ENCODE data around the gene ZNF10.

The ZNF10 gene

DNA sequence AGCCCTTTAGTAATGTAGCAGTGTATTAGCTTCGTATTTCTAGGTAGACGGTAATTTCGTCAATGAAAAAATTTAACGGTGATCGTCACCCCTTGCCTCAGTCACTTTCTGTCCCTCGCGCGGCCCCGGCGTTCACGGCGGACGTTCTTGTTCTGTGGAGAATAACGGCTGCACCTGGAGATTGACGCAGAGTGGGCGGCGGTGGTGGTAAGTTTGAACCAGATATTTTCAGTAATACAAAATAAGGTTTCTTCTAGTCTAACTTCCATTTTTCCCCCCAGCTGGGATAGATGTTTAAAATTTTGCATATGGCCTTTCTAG is 341 bp downstream of the ZNF10 start:
- H3K27ac Mint-ChIP-seq: peak overlapping the region; percentile 97 to 99 (median 98)
- peaks cover 64% of the 10 kb centered on the region for H3K9me3 Mint-ChIP-seq
- peaks cover 95% of the 10 kb centered on the region for H3K36me3 Mint-ChIP-seq (ENCODE audit: low read depth)
- peak overlapping the region; percentile 94 to 100 (median 98) for H3K4me3 Mint-ChIP-seq
- no peak for TF ChIP-seq CTCF (IDR thresholded peaks at IDR 0.05; ENCODE audit: unreplicated experiment in 3 of 3)
- peaks cover 5% of the 10 kb centered on the region for H3K4me1 Mint-ChIP-seq
- no peaks in the 10 kb centered on the region for H3K27me3 Mint-ChIP-seq (ENCODE audit: low read depth)

DNA sequence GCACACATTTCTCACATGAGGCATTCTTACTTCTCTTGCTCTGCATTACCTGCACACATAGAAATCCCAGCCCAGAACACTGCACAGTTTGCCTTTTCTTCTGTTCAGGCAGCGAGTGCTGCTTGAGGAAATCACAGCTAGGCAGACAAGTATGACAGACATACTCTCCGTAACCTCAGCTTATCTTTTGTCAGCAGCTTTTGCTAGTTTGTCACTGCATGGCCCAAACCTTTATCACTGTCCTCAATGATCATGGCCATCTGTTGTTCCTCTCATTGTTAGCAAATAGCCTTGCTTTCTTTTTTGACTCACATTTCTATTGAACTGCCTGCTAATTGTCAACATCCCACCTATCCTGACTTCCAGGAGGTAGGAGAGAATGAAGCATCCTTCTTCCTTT is 5.3 kb downstream of the ZNF10 start:
- H3K27ac Mint-ChIP-seq: no peak overlapping the region
- no peak overlapping the region for H3K4me3 Mint-ChIP-seq
- no peak for TF ChIP-seq CTCF (IDR thresholded peaks at IDR 0.05; ENCODE audit: unreplicated experiment in 3 of 3)
- H3K4me1 Mint-ChIP-seq: peaks cover 5% of the 10 kb centered on the region
- H3K9me3 Mint-ChIP-seq: peaks cover 79% of the 10 kb centered on the region
- H3K27me3 Mint-ChIP-seq (ENCODE audit: low read depth): no peaks in the 10 kb centered on the region
- peaks cover 100% of the 10 kb centered on the region for H3K36me3 Mint-ChIP-seq (ENCODE audit: low read depth)

GRCh38 chr12:133145981-133146380 is 15.6 kb downstream of the ZNF10 start:
- Mint-ChIP-seq H3K4me1 (no peaks in the 10 kb centered on the region), H3K9me3 (peaks cover 72% of the 10 kb centered on the region), H3K4me3 (no peak overlapping the region), H3K27ac (no peak overlapping the region), H3K36me3 (ENCODE audit: low read depth) (peaks cover 99% of the 10 kb centered on the region), H3K27me3 (ENCODE audit: low read depth) (no peaks in the 10 kb centered on the region)
- TF ChIP-seq CTCF (IDR thresholded peaks at IDR 0.05; ENCODE audit: unreplicated experiment in 3 of 3): no peak

DNA sequence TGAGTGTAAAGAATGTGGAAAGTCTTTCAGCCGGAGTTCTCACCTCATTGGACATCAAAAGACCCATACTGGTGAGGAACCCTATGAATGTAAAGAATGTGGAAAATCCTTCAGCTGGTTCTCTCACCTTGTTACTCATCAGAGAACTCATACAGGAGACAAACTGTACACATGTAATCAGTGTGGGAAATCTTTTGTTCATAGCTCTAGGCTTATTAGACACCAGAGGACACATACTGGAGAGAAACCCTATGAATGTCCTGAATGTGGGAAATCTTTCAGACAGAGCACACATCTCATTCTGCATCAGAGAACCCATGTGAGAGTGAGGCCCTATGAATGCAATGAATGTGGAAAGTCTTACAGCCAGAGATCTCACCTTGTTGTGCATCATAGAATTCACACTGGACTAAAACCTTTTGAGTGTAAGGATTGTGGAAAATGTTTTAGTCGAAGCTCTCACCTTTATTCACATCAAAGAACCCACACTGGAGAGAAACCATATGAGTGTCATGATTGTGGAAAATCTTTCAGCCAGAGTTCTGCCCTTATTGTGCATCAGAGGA is 25.8 kb downstream of the ZNF10 start:
- peaks cover 90% of the 10 kb centered on the region for H3K9me3 Mint-ChIP-seq
- no peak for TF ChIP-seq CTCF (IDR thresholded peaks at IDR 0.05; ENCODE audit: unreplicated experiment in 3 of 3)
- no peak overlapping the region for H3K4me3 Mint-ChIP-seq
- H3K36me3 Mint-ChIP-seq (ENCODE audit: low read depth): peaks cover 95% of the 10 kb centered on the region
- no peaks in the 10 kb centered on the region for H3K4me1 Mint-ChIP-seq
- H3K27ac Mint-ChIP-seq: no peak overlapping the region
- no peaks in the 10 kb centered on the region for H3K27me3 Mint-ChIP-seq (ENCODE audit: low read depth)

GRCh38 chr12:133165776-133166175 is 35.3 kb downstream of the ZNF10 start:
- Mint-ChIP-seq H3K4me3 (no peak overlapping the region), H3K27me3 (ENCODE audit: low read depth) (no peaks in the 10 kb centered on the region)

More at GRCh38 chr12:133165776-133166175, 35.3 kb downstream of the ZNF10 start:
- Mint-ChIP-seq H3K27ac (no peak overlapping the region), H3K9me3 (peaks cover 56% of the 10 kb centered on the region), H3K4me1 (no peaks in the 10 kb centered on the region), H3K36me3 (ENCODE audit: low read depth) (peaks cover 20% of the 10 kb centered on the region)
- no peak for TF ChIP-seq CTCF (IDR thresholded peaks at IDR 0.05; ENCODE audit: unreplicated experiment in 3 of 3)
